Gastroesophageal sphincter (tissue), 4 donors: ENCODE measurements around the gene ZSWIM6. TPM values are rescaled to one million over a fixed set of nuclear protein-coding genes. Genes with fewer than 3 reads are reported as not detected.

Source experiments
- ATAC-seq: fragments of 150-250 bp; one replicate; pipeline ENCODE4 v1.9.1; 2016; ENCODE audit warnings: mild to moderate bottlenecking, moderate library complexity
- H3K27ac ChIP-seq, 4 donors: fragments of 200-600 bp; sonication (generic) in 3 of 4; 1 replicate in 3 of 4; 2 replicates in 1 of 4; pipeline ENCODE4 v1.5.1; 2016 to 2019
- H3K27me3 ChIP-seq: fragments of 200-600 bp; sonication (generic); one replicate; pipeline ENCODE4 v1.5.1; 2019
- H3K36me3 ChIP-seq, 2 donors: fragments of 200-600 bp; sonication (generic); one replicate each; pipeline ENCODE4 v1.5.1; 2019; ENCODE audit warnings: control low read depth in 1 of 2
- H3K4me1 ChIP-seq, 3 donors: fragments of 200-600 bp; sonication (generic); 1 replicate in 2 of 3; 2 replicates in 1 of 3; pipeline ENCODE4 v1.5.1; 2016 to 2019; ENCODE audit warnings: control low read depth in 2 of 3
- H3K4me3 ChIP-seq, 2 donors: fragments of 200-600 bp; sonication (generic); one replicate each; pipeline ENCODE4 v1.5.1; 2019; ENCODE audit warnings: mild to moderate bottlenecking in 1 of 2, moderate library complexity in 1 of 2
- H3K9me3 ChIP-seq, 3 donors: fragments of 200-600 bp; sonication (generic); one replicate each; pipeline ENCODE4 v1.5.1; 2017 to 2019; ENCODE audit warnings: control low read depth in 2 of 3
- EP300 ChIP-seq: sonication (generic); formaldehyde crosslinking; IDR thresholded peaks from one replicate; pipeline ENCODE4 v1.6.1; 2017; ENCODE audit warnings: antibody characterized with exemption, mild to moderate bottlenecking
- POLR2A ChIP-seq, 2 donors: fragments of 450-650 bp; IDR thresholded peaks; one replicate each; pipeline ENCODE4 v1.6.1; 2017; ENCODE audit warnings: antibody characterized with exemption in 2 of 2, mild to moderate bottlenecking in 2 of 2, moderate library complexity in 1 of 2
- POLR2AphosphoS5 ChIP-seq: sonication (generic); formaldehyde crosslinking; IDR thresholded peaks from one replicate; pipeline ENCODE4 v1.6.1; 2017; ENCODE audit warnings: antibody characterized with exemption
- WGBS, 2 donors: methylation state at CpG; one replicate each; pipeline ENCODE4 v1.1.5; 2018; ENCODE audit warnings: low coverage in 1 of 2; 5-methylcytosine and 5-hydroxymethylcytosine counted together
- total RNA-seq, 4 donors: library from RNA; depleted of rRNA; stranded (reverse); fragments of >200 nt; gene quantifications; one replicate each; pipeline ENCODE4 v1.1.0, GENCODE V29; 2016
- TF ChIP-seq, protein P1 (sequence below), 4 experiments: fragments of 200-600 bp in 2 of 4; fragments of 450-650 bp in 2 of 4; sonication (generic) in 1 of 4; IDR thresholded peaks; one replicate each; pipeline ENCODE4 v1.5.1; 2017 to 2019; ENCODE audit warnings: antibody characterized with exemption in 4 of 4, mild to moderate bottlenecking in 2 of 4, moderate library complexity in 2 of 4

Gene ZSWIM6
- total RNA-seq, 4 donors from 2014 or later, result 8.9 to 20.9 (median 12.3) TPM

DNA sequence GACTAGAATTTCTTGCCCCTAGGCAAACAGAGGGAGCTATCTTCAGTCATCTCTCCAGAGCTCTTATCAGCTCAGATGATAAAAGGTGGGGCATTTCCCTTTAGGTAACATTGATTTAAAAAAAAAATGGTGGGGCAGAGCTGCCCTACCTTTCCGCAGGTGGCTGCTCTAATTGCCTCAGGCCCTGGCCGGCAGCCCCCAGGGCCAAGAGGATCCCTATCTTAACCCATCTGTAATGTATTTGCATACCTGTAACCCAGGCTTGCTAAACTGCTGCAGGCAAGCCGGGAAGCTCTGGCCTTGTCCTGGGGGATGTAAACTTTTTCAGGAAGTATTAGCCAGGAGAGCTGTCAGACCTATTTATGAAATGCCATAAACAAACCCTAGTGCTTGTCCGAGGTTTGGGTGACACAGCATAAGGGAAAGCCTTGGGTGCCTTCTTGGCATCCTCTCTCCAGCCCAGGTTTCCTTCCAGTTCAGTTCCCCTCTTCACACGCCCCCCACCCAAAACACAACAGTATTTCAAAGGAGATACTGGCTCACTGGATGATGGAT, 20.9 kb upstream of the ZSWIM6 start:
- H3K9me3 ChIP-seq, result no peaks in the 10 kb centered on the region
- 75 to 80% methylated on average over 2 to 3 of the region's 5 CpGs for WGBS, 2 donors
- peaks cover 0 to 16% (median 4%) of the 10 kb centered on the region in 3 donors for H3K4me1 ChIP-seq
- H3K27me3 ChIP-seq, result no peaks in the 10 kb centered on the region
- TF ChIP-seq POLR2A (IDR thresholded peaks at IDR 0.05), result no peak
- TF ChIP-seq POLR2AphosphoS5, result no peak
- no peak for TF ChIP-seq EP300
- TF ChIP-seq, protein P1, sequence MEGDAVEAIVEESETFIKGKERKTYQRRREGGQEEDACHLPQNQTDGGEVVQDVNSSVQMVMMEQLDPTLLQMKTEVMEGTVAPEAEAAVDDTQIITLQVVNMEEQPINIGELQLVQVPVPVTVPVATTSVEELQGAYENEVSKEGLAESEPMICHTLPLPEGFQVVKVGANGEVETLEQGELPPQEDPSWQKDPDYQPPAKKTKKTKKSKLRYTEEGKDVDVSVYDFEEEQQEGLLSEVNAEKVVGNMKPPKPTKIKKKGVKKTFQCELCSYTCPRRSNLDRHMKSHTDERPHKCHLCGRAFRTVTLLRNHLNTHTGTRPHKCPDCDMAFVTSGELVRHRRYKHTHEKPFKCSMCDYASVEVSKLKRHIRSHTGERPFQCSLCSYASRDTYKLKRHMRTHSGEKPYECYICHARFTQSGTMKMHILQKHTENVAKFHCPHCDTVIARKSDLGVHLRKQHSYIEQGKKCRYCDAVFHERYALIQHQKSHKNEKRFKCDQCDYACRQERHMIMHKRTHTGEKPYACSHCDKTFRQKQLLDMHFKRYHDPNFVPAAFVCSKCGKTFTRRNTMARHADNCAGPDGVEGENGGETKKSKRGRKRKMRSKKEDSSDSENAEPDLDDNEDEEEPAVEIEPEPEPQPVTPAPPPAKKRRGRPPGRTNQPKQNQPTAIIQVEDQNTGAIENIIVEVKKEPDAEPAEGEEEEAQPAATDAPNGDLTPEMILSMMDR (IDR thresholded peaks at IDR 0.05), result no peak
- peak overlapping the region in 1 of 4 donors; percentile 68 for H3K27ac ChIP-seq
- ATAC-seq, result no peak
- H3K36me3 ChIP-seq, result no peaks in the 10 kb centered on the region
- no peak overlapping the region for H3K4me3 ChIP-seq

DNA sequence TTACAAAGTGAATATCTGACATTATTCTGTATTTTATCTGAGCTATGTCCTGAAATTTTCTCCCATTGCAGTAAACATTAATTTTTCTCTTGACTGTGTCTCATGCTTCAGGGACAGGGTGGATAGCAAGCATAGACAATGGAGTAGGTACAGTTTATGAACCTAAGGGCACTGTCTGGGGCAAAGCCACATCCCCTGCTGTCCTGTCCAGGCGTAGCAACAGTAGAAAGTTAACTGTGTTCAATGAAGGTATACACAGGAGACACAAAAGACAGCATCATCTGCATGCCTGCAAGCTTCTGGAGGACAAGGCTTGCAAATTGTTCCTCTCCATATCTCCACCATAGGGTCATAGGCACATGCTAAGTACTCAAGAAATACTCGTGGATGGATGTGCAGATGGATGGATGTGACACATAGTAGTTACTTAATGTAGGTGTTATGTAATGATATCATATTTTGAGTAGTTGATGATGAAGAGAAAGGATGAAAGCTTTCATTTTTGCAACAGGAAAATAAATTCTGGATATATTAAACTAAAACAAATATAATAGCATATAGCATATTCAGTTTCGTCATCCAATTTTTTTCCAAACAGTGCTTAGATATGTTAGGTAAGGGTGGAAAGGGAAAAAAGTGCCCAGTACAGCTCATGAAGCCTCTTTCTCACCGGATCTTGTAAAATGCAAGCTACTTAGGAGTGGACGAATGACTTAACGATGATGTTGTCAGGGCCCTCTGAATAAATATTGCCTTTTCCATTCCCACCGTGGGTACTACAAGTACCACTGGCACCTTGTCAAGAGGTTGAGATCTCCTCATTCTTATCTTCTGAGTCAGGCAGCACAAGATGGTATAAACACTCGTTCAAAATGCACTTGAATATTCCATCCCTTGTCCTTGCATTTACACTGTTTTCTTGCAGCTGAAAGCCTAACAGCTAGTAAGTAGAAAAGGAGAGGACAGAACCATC, 19.9 kb upstream of the ZSWIM6 start:
- H3K9me3 ChIP-seq, result no peaks in the 10 kb centered on the region
- no peak overlapping the region for H3K4me3 ChIP-seq
- 29 to 54% methylated on average over 7 to 8 of the region's 8 CpGs for WGBS, 2 donors
- peaks cover 0 to 16% (median 4%) of the 10 kb centered on the region in 3 donors for H3K4me1 ChIP-seq
- H3K27me3 ChIP-seq, result no peaks in the 10 kb centered on the region
- peak overlapping the region in 3 of 4 donors; percentile 41 to 68 (median 44) for H3K27ac ChIP-seq
- TF ChIP-seq POLR2AphosphoS5, result peak; percentile 90
- TF ChIP-seq EP300, result no peak
- no peaks in the 10 kb centered on the region for H3K36me3 ChIP-seq
- peak; percentile 27 for ATAC-seq

DNA sequence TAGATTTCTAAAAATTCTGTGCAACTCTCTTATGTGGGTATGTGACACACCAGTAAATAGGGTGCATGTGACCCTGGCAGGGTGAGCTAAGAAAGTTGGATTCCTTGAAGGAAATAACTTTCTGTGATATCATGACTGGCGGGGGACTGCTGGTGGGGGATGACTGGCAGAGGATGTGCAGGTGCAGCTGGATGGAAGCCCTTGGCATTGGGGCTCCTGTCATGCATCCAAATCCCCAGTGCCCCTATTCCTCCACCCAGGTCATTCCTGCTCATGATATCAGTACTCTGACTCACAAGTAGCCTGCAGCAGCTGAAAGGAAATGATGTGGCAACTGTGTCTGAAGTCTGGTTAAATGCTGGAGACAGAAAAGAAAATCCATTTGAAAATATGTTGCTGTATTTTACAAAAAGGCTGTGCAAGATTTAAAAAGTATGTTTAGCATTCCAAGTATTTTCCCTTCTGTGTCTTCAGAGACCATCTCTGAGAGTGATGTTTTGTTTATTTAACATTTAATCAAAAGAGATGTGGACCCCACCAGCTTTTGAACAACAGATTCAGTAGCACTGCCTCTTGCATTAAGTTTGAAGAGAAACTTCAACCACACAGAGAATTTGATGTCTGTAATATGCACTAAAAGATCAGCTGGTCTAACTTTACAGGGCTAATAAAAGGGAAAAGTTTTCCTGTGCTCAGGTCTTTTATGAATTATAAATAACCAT, 17.9 kb upstream of the ZSWIM6 start:
- H3K9me3 ChIP-seq, result no peaks in the 10 kb centered on the region
- H3K27me3 ChIP-seq, result no peaks in the 10 kb centered on the region
- no peak overlapping the region for H3K4me3 ChIP-seq
- H3K27ac ChIP-seq, result peak overlapping the region in 2 of 4 donors; percentile 29 to 36
- TF ChIP-seq POLR2AphosphoS5 (peak; percentile 58), EP300 (no peak), POLR2A (IDR thresholded peaks at IDR 0.05) (no peak)
- TF ChIP-seq, protein P1 (IDR thresholded peaks at IDR 0.05), result no peak
- peaks cover 0 to 24% (median 4%) of the 10 kb centered on the region in 3 donors for H3K4me1 ChIP-seq
- H3K36me3 ChIP-seq, result no peaks in the 10 kb centered on the region
- 20% methylated on average over 1 of the region's 1 CpG; no CpG with 5 or more reads in 1 of the 2 donors for WGBS, 2 donors
- peak; percentile 53 for ATAC-seq

DNA sequence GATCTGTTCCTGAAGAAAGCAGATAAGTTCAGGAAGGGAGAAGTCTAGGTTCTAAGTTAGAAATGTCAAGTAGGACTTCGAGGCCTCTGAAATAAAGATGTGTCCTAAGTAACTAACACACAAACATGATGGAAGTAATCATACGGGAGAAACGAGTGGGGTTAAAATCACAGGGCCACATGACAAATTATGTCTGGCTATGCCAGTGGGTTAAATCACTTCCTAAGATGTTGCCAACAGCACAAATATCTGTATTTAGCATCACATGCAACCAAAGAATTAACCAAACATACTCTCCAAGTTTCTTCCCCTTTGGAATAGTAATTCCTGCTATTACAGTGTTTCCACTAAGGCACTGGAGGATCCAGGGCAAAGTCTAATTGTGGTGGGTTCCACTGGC, 13.7 kb upstream of the ZSWIM6 start:
- no peak for ATAC-seq
- TF ChIP-seq EP300 (no peak), POLR2AphosphoS5 (no peak), POLR2A (IDR thresholded peaks at IDR 0.05) (no peak)
- TF ChIP-seq, protein P1 (IDR thresholded peaks at IDR 0.05), result no peak
- Histone ChIP-seq H3K36me3 (no peaks in the 10 kb centered on the region), H3K9me3 (no peaks in the 10 kb centered on the region), H3K4me1 (peaks cover 0 to 21% (median 4%) of the 10 kb centered on the region in 3 donors), H3K27me3 (no peaks in the 10 kb centered on the region), H3K27ac (no peak overlapping the region), H3K4me3 (no peak overlapping the region)
- WGBS, 2 donors, result 63 to 70% methylated on average over 2 to 3 of the region's 3 CpGs
